ENCODE measurements around the gene CNNM1. TPM values are rescaled to one million over a fixed set of nuclear protein-coding genes. Genes with fewer than 3 reads are reported as not detected.

The CNNM1 gene
- total RNA-seq, 1 donor from 2014 or later: 2.5 TPM

DNA sequence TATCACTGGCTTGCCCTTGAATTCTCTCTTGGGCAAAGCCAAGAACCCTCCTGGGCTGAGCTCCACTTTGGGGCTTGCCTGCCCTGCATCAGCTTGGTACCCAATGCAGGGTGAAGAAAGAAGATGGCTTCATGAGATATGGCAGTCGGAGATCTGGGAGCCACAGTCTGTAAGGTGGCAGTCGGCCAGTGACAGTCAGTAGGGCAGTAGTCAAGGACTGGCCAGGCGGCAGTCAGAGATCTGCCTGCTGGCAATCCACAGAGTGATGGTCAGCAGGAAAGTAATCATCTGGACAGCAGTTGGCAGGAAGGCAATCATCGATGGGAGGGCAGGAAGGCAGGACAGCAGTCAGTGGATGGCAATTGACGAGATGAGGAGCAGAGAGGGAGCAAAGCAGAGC lies 32.6 kb upstream of the CNNM1 start:
- Histone ChIP-seq H2AFZ (ENCODE audit: low read depth, low read length) (no peak overlapping the region), H4K20me1 (ENCODE audit: insufficient read depth, low read length) (no peaks in the 10 kb centered on the region), H3K27me3 (ENCODE audit: insufficient read depth, low read length) (no peaks in the 10 kb centered on the region), H3K4me2 (ENCODE audit: low read length) (no peak overlapping the region), H3K79me2 (ENCODE audit: insufficient read depth, low read length) (no peaks in the 10 kb centered on the region), H3K9ac (ENCODE audit: low read length) (no peak overlapping the region), H3K9me3 (ENCODE audit: insufficient read depth, low read depth, low read length) (no peaks in the 10 kb centered on the region), H3K4me1 (ENCODE audit: insufficient read depth, low read length) (no peaks in the 10 kb centered on the region), H3K4me3 (ENCODE audit: insufficient read depth, low read depth, low read length) (no peak overlapping the region), H3K36me3 (ENCODE audit: insufficient read depth, low read length) (no peaks in the 10 kb centered on the region), H3K27ac (ENCODE audit: low read depth, low read length) (no peak overlapping the region)
- peaks cover 2% of the 10 kb centered on the region for H3K27me3 Mint-ChIP-seq (ENCODE audit: low read depth, unreplicated experiment)
- no peak for TF ChIP-seq EZH2 (IDR thresholded peaks at IDR 0.05; ENCODE audit: insufficient read depth, low read length)
- TF ChIP-seq, protein P1, sequence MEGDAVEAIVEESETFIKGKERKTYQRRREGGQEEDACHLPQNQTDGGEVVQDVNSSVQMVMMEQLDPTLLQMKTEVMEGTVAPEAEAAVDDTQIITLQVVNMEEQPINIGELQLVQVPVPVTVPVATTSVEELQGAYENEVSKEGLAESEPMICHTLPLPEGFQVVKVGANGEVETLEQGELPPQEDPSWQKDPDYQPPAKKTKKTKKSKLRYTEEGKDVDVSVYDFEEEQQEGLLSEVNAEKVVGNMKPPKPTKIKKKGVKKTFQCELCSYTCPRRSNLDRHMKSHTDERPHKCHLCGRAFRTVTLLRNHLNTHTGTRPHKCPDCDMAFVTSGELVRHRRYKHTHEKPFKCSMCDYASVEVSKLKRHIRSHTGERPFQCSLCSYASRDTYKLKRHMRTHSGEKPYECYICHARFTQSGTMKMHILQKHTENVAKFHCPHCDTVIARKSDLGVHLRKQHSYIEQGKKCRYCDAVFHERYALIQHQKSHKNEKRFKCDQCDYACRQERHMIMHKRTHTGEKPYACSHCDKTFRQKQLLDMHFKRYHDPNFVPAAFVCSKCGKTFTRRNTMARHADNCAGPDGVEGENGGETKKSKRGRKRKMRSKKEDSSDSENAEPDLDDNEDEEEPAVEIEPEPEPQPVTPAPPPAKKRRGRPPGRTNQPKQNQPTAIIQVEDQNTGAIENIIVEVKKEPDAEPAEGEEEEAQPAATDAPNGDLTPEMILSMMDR (IDR thresholded peaks at IDR 0.05; ENCODE audit: insufficient read depth, low read depth, low read length): no peak
- no peaks in the 10 kb centered on the region for H3K9me3 Mint-ChIP-seq (ENCODE audit: unreplicated experiment)
- no peak overlapping the region for H3K27ac Mint-ChIP-seq (ENCODE audit: unreplicated experiment)
- no peaks in the 10 kb centered on the region for H3K36me3 Mint-ChIP-seq (ENCODE audit: low read depth, unreplicated experiment)
- FAIRE-seq (no peak), DNase-seq (ENCODE audit: low read depth) (no peak)
- H3K4me3 Mint-ChIP-seq (ENCODE audit: unreplicated experiment): no peak overlapping the region
- H3K4me1 Mint-ChIP-seq (ENCODE audit: low read depth, unreplicated experiment): peaks cover 4% of the 10 kb centered on the region

DNA sequence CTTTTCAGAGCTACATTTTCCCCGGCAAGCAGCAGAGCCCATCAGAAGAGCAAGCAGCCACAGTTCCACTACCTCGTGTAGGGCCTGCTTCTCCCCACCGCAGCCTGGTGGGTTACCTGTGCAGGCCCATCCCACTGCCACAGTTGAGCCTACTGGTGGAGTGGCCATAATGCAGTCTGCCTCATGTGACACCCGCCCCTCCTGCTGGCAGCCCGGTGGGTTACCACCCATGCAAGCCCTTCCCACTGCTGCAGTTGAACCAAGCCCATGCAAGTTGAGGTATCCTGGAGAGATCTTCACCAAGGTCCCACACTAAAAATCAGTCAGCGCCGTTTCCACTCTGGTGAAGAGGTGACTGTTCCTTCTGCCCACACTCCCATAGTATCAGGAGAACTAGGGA lies 32.1 kb upstream of the CNNM1 start:
- H3K27ac Mint-ChIP-seq (ENCODE audit: unreplicated experiment): no peak overlapping the region
- no peak overlapping the region for H3K4me3 ChIP-seq (ENCODE audit: insufficient read depth, low read depth, low read length)
- no peaks in the 10 kb centered on the region for H3K27me3 ChIP-seq (ENCODE audit: insufficient read depth, low read length)
- H4K20me1 ChIP-seq (ENCODE audit: insufficient read depth, low read length): no peaks in the 10 kb centered on the region
- H3K36me3 Mint-ChIP-seq (ENCODE audit: low read depth, unreplicated experiment): no peaks in the 10 kb centered on the region
- H3K4me2 ChIP-seq (ENCODE audit: low read length): no peak overlapping the region
- H3K4me1 Mint-ChIP-seq (ENCODE audit: low read depth, unreplicated experiment): peaks cover 2% of the 10 kb centered on the region
- no peaks in the 10 kb centered on the region for H3K9me3 ChIP-seq (ENCODE audit: insufficient read depth, low read depth, low read length)
- H3K9me3 Mint-ChIP-seq (ENCODE audit: unreplicated experiment): no peaks in the 10 kb centered on the region
- no peaks in the 10 kb centered on the region for H3K79me2 ChIP-seq (ENCODE audit: insufficient read depth, low read length)
- H2AFZ ChIP-seq (ENCODE audit: low read depth, low read length): no peak overlapping the region
- no peaks in the 10 kb centered on the region for H3K36me3 ChIP-seq (ENCODE audit: insufficient read depth, low read length)
- H3K4me3 Mint-ChIP-seq (ENCODE audit: unreplicated experiment): no peak overlapping the region
- DNase-seq (ENCODE audit: low read depth) (no peak), FAIRE-seq (no peak)
- H3K4me1 ChIP-seq (ENCODE audit: insufficient read depth, low read length): no peaks in the 10 kb centered on the region
- TF ChIP-seq EZH2 (IDR thresholded peaks at IDR 0.05; ENCODE audit: insufficient read depth, low read length): no peak
- TF ChIP-seq, protein P1 (IDR thresholded peaks at IDR 0.05; ENCODE audit: insufficient read depth, low read depth, low read length): no peak
- H3K27me3 Mint-ChIP-seq (ENCODE audit: low read depth, unreplicated experiment): peaks cover 2% of the 10 kb centered on the region
- no peak overlapping the region for H3K27ac ChIP-seq (ENCODE audit: low read depth, low read length)
- H3K9ac ChIP-seq (ENCODE audit: low read length): no peak overlapping the region

DNA sequence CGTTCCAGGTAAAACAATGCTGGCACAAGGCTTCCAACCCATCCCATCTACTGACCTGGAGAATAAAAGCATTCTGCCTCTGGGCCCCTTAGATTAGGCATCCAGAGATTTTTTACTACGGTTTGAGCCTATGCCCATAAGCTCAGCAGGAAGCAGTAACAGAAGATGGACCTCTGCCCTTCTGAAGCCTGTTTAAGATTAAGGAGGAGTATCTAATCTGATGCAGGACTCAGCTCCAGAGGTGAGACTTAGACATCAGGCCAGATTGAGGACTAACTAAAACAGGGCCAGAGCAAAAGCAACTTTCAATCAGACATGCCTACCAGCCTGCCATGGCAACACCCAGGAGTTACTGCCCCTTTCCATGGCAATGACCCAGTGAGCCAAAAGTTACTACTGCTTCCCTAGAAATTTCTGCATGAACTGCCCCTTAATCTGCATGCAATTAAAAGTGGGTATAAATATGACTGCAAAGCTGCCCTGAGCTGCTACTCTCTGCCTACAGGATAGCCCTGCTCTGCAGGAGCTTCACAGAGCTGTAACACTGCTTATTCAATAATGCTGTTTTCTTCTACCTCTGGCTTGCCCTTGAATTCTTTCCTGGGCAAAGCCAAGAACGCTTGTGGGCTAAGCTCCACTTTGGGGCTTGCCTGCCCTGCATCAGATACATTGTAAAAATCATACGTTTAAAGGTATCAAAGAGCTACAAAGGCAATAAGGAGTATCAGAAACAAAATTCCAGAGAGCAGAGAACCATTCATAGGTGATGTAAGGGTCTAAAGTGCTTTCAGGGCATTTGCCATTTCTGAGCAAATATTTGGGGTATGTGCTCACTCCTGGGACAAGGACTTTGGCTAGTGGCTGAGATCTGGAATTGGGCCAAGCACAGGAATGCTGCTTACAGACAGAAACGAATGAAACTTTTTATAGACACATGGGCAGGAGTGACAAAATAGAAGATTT lies 25.0 kb upstream of the CNNM1 start:
- no peaks in the 10 kb centered on the region for H3K9me3 ChIP-seq (ENCODE audit: insufficient read depth, low read depth, low read length)
- no peak overlapping the region for H3K4me2 ChIP-seq (ENCODE audit: low read length)
- Mint-ChIP-seq H3K4me3 (ENCODE audit: unreplicated experiment) (no peak overlapping the region), H3K9me3 (ENCODE audit: unreplicated experiment) (no peaks in the 10 kb centered on the region), H3K27ac (ENCODE audit: unreplicated experiment) (no peak overlapping the region), H3K27me3 (ENCODE audit: low read depth, unreplicated experiment) (peaks cover 6% of the 10 kb centered on the region), H3K4me1 (ENCODE audit: low read depth, unreplicated experiment) (peaks cover 9% of the 10 kb centered on the region), H3K36me3 (ENCODE audit: low read depth, unreplicated experiment) (no peaks in the 10 kb centered on the region)
- no peaks in the 10 kb centered on the region for H3K36me3 ChIP-seq (ENCODE audit: insufficient read depth, low read length)
- no peaks in the 10 kb centered on the region for H3K27me3 ChIP-seq (ENCODE audit: insufficient read depth, low read length)
- FAIRE-seq: no peak
- no peak for DNase-seq (ENCODE audit: low read depth)
- no peaks in the 10 kb centered on the region for H3K79me2 ChIP-seq (ENCODE audit: insufficient read depth, low read length)
- no peak overlapping the region for H3K27ac ChIP-seq (ENCODE audit: low read depth, low read length)
- TF ChIP-seq, protein P1 (IDR thresholded peaks at IDR 0.05; ENCODE audit: insufficient read depth, low read depth, low read length): no peak
- no peak for TF ChIP-seq EZH2 (IDR thresholded peaks at IDR 0.05; ENCODE audit: insufficient read depth, low read length)
- H2AFZ ChIP-seq (ENCODE audit: low read depth, low read length): no peak overlapping the region
- no peak overlapping the region for H3K4me3 ChIP-seq (ENCODE audit: insufficient read depth, low read depth, low read length)
- H3K4me1 ChIP-seq (ENCODE audit: insufficient read depth, low read length): no peaks in the 10 kb centered on the region
- no peak overlapping the region for H3K9ac ChIP-seq (ENCODE audit: low read length)
- no peaks in the 10 kb centered on the region for H4K20me1 ChIP-seq (ENCODE audit: insufficient read depth, low read length)

Data from astrocyte (in vitro differentiated cells and primary cell).